H1 (cell line): Measurements from ENCODE around the gene HOMER2. TPM values are rescaled to one million over a fixed set of nuclear protein-coding genes. Genes with fewer than 3 reads are reported as not detected.

ENCODE experiments used
- CTCF ChIA-PET: fragments of 300-600 bp; sonication (Branson Sonifier 250); formaldehyde crosslinking; loops from one replicate; lab custom pipeline; 2021; ENCODE audit not compliant: partially characterized antibody; lab: Charles Lee
- POLR2A ChIA-PET: fragments of 300-600 bp; sonication (Branson Sonifier 250); formaldehyde crosslinking; loops from one replicate; lab custom pipeline; 2021; ENCODE audit warnings: inconsistent platforms; ENCODE audit not compliant: partially characterized antibody; lab: Charles Lee
- DNase-seq, 2 experiments: peaks; one replicate each; pipeline versions ENCODE4 v3.0.0 to v3.0.0-alpha.2; 2010 to 2022; ENCODE audit warnings: low spot score in 2 of 2, low read depth in 1 of 2, mixed read lengths in 1 of 2
- FAIRE-seq: peaks from 2 replicates; lab custom pipeline; 2011; peaks lifted over from hg19 to GRCh38; lab: Jason Lieb, UNC
- H2AFZ ChIP-seq: 2 replicates; pipeline ENCODE4 v1.8.1; 2012; ENCODE audit warnings: low read length, inconsistent platforms
- H2AK5ac ChIP-seq: 2 replicates; pipeline ENCODE4 v1.6.1; 2013; ENCODE audit warnings: low read depth, low read length
- H2BK120ac ChIP-seq: replicated peaks from 2 replicates; pipeline ENCODE3; 2013; ENCODE audit warnings: low read depth, low read length, inconsistent platforms
- H2BK12ac ChIP-seq: 2 replicates; pipeline ENCODE4 v1.6.1; 2013; ENCODE audit warnings: low read depth, low read length
- H2BK15ac ChIP-seq: 2 replicates; pipeline ENCODE4 v1.6.1; 2013; ENCODE audit warnings: low read length
- H2BK20ac ChIP-seq: 2 replicates; pipeline ENCODE4 v1.6.1; 2013; ENCODE audit warnings: low read length
- H2BK5ac ChIP-seq: 2 replicates; pipeline ENCODE4 v1.6.1; 2013; ENCODE audit warnings: low read depth, low read length
- H3K14ac ChIP-seq: 2 replicates; pipeline ENCODE4 v1.6.1; 2013; ENCODE audit warnings: inconsistent platforms; ENCODE audit not compliant: insufficient read length
- H3K18ac ChIP-seq: 2 replicates; pipeline ENCODE4 v1.6.1; 2013; ENCODE audit warnings: low read length; ENCODE audit errors: extremely low read depth
- H3K23ac ChIP-seq: 2 replicates; pipeline ENCODE4 v1.6.1; 2013; ENCODE audit warnings: inconsistent platforms; ENCODE audit not compliant: insufficient read length
- H3K23me2 ChIP-seq: 2 replicates; pipeline ENCODE4 v1.6.1; 2013; ENCODE audit warnings: low read depth, low read length
- H3K27ac ChIP-seq: 2 replicates; pipeline ENCODE4 v1.6.1; 2011; ENCODE audit warnings: low read depth, low read length, inconsistent platforms
- H3K27me3 ChIP-seq, 4 experiments: replicated peaks in 1 of 4; 1 replicate in 1 of 4; 2 replicates in 3 of 4; pipeline versions ENCODE4 v1.6.1 to v1.8.1; 2011 to 2013; ENCODE audit warnings: low read length in 3 of 4, mild to moderate bottlenecking in 3 of 4, inconsistent platforms in 2 of 4, mixed read lengths in 2 of 4, moderate library complexity in 1 of 4; ENCODE audit not compliant: control insufficient read depth in 3 of 4, insufficient read depth in 3 of 4; ENCODE audit errors: extremely low read depth in 1 of 4
- H3K36me3 ChIP-seq, 4 experiments: 2 replicates each; pipeline versions ENCODE4 v1.6.1 to v1.8.1; 2011 to 2013; ENCODE audit warnings: mild to moderate bottlenecking in 4 of 4, low read length in 3 of 4, moderate library complexity in 2 of 4, control low read depth in 1 of 4, inconsistent platforms in 1 of 4; ENCODE audit not compliant: insufficient read depth in 4 of 4, control insufficient read depth in 2 of 4
- H3K4ac ChIP-seq: replicated peaks from 2 replicates; pipeline ENCODE3; 2013; ENCODE audit warnings: low read length, low read depth, mixed read lengths, inconsistent platforms; ENCODE audit not compliant: insufficient read length
- H3K4me1 ChIP-seq, 4 experiments: replicated peaks in 1 of 4; 1 replicate in 1 of 4; 2 replicates in 3 of 4; pipeline versions ENCODE4 v1.6.1 to v1.8.1; 2011 to 2013; ENCODE audit warnings: low read length in 3 of 4, inconsistent platforms in 2 of 4, mixed read lengths in 1 of 4; ENCODE audit not compliant: insufficient read depth in 4 of 4, control insufficient read depth in 3 of 4
- H3K4me2 ChIP-seq, 2 experiments: 2 replicates each; pipeline versions ENCODE4 v1.6.1 to v1.8.1; 2011 to 2013; ENCODE audit warnings: low read depth in 2 of 2, low read length in 2 of 2, control low read depth in 1 of 2, inconsistent platforms in 1 of 2, mild to moderate bottlenecking in 1 of 2; ENCODE audit not compliant: insufficient read depth in 1 of 2
- H3K4me3 ChIP-seq, 4 experiments: fragments of 200-600, 300-600 bp in 1 of 4; sonication (generic), shearing (Covaris generic), sonication (Bioruptor Twin) in 1 of 4; 2 replicates each; pipeline versions ENCODE4 v1.5.1 to v1.8.1; 2011 to 2016; ENCODE audit warnings: low read length in 4 of 4, low read depth in 3 of 4, control low read depth in 2 of 4, inconsistent platforms in 2 of 4, mild to moderate bottlenecking in 2 of 4, mixed read lengths in 1 of 4, moderate library complexity in 1 of 4; ENCODE audit not compliant: insufficient read depth in 2 of 4; ENCODE audit errors: extremely low read depth in 1 of 4
- H3K56ac ChIP-seq: replicated peaks from 2 replicates; pipeline ENCODE3; 2013; ENCODE audit warnings: low read depth, mild to moderate bottlenecking, mixed read lengths, low read length, inconsistent platforms; ENCODE audit not compliant: insufficient read length
- H3K79me1 ChIP-seq: 2 replicates; pipeline ENCODE4 v1.6.1; 2013; ENCODE audit warnings: low read depth, low read length, control low read depth
- H3K79me2 ChIP-seq, 2 experiments: 2 replicates each; pipeline versions ENCODE4 v1.6.1 to v1.8.1; 2012 to 2013; ENCODE audit warnings: low read length in 2 of 2, mild to moderate bottlenecking in 2 of 2, inconsistent platforms in 1 of 2; ENCODE audit not compliant: insufficient read depth in 2 of 2, control insufficient read depth in 1 of 2
- H3K9ac ChIP-seq, 4 experiments: replicated peaks in 1 of 4; 1 replicate in 1 of 4; 2 replicates in 3 of 4; pipeline versions ENCODE4 v1.6.1 to v1.8.1; 2011 to 2013; ENCODE audit warnings: low read depth in 3 of 4, low read length in 3 of 4, control low read depth in 2 of 4, mild to moderate bottlenecking in 2 of 4, moderate library complexity in 2 of 4, inconsistent platforms in 1 of 4; ENCODE audit errors: extremely low read depth in 1 of 4
- H3K9me3 ChIP-seq, 2 experiments: 2 replicates each; pipeline versions ENCODE4 v1.6.1 to v1.8.1; 2012 to 2013; ENCODE audit warnings: mild to moderate bottlenecking in 2 of 2, moderate library complexity in 2 of 2, control low read depth in 1 of 2, inconsistent platforms in 1 of 2, low read depth in 1 of 2, low read length in 1 of 2, mixed read lengths in 1 of 2; ENCODE audit not compliant: insufficient read depth in 2 of 2
- H4K20me1 ChIP-seq, 2 experiments: replicated peaks in 1 of 2; 2 replicates each; pipeline versions ENCODE3 to v1.8.1; 2011 to 2013; ENCODE audit warnings: inconsistent platforms in 2 of 2, low read length in 2 of 2, mild to moderate bottlenecking in 1 of 2; ENCODE audit not compliant: insufficient read depth in 2 of 2, control insufficient read depth in 1 of 2
- H4K5ac ChIP-seq: 2 replicates; pipeline ENCODE4 v1.6.1; 2013; ENCODE audit warnings: low read length, low read depth, mixed read lengths, inconsistent platforms; ENCODE audit not compliant: insufficient read length
- H4K8ac ChIP-seq: 2 replicates; pipeline ENCODE4 v1.8.0; 2013; ENCODE audit warnings: mild to moderate bottlenecking, moderate library complexity, low read length, inconsistent platforms; ENCODE audit not compliant: insufficient read depth; ENCODE audit errors: extremely low read depth
- H4K91ac ChIP-seq: replicated peaks from 2 replicates; pipeline ENCODE3; 2013; ENCODE audit warnings: low read length, mixed read lengths, inconsistent platforms; ENCODE audit not compliant: insufficient read length
- RBBP5 ChIP-seq: IDR thresholded peaks from 2 replicates; pipeline ENCODE4 v1.7.1; 2012; ENCODE audit warnings: low read depth, mild to moderate bottlenecking, inconsistent platforms, low read length, moderate library complexity, borderline replicate concordance
- WGBS, 2 experiments: shearing (Covaris generic) in 1 of 2; methylation state at CpG; one replicate each; pipeline versions ENCODE4 v1.1.6 to v1.1.7; 2013 to 2015; ENCODE audit warnings: low lambda C conversion rate in 2 of 2, mixed read lengths in 2 of 2, inconsistent platforms in 1 of 2, low coverage in 1 of 2, missing lambda C conversion rate in 1 of 2; ENCODE audit not compliant: insufficient replicate concordance in 2 of 2, insufficient coverage in 1 of 2, insufficient read length in 1 of 2; ENCODE audit errors: extremely low coverage in 1 of 2, missing lambda C conversion rate in 1 of 2; 5-methylcytosine and 5-hydroxymethylcytosine counted together
- polyA plus RNA-seq, 7 experiments: library from polyadenylated mRNA; depleted of rRNA in 3 of 7; stranded (reverse) in 5 of 7; unstranded in 2 of 7; fragments of >200 nt in 5 of 7; fragments of 200-250 nt in 2 of 7; gene quantifications; 1 replicate in 5 of 7; 2 replicates in 1 of 7; 4 replicates in 1 of 7; pipeline versions ENCODE4 v1.2.1 to v1.2.3, GENCODE V29; 2011 to 2013; ENCODE audit warnings: missing spikeins in 2 of 7, mixed read lengths in 2 of 7
- total RNA-seq: library from RNA; stranded (reverse); fragmentation: NEBNext Ultra II Directional; extraction: Animal tissue kit (Norgen Biotek cat#: 25700); gene quantifications from 2 replicates; pipeline ENCODE4 v1.2.1, GENCODE V29; 2021

HOMER2 gene
- total and polyA plus RNA-seq, 2 of the 8 experiments (the other 6 are each of a cell fraction or from before 2014, with no cell fraction given), result 12.5 to 27.6 TPM

DNA sequence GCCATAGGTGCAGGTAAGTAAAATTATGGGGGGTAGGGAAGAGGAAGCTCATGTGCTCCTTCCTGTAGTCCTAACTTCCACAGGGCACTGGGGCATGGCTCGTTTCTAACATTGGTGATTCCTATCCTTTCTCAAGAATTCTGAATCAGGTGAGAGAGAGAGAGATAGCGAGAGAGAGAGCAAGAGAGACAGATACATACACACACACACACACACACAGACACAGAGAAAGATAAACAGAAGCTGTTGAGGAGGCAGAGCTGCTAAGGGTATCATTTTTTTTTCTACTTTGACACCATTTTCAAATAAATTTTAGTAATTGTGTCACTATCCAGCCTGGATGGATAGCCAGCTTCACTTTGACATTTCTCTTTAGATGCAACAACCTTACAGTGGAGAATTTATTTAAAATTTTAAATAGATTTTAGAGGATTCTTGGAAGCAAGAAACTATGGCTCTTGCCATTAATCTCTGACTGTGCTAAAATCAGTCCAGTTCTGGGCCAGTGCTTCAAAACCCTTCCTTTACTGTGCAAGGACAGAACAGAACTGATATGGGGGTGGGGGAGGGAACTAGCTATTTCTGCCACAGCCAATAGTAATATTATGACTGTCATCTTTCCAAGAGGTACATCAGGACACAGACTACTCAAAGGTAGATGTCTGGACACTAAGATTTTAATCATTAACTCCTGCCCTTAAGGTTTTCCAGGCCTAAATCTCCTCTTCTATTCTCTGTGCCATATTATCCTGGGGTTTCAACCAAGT is 18.9 kb upstream of the HOMER2 start:
- H2BK5ac ChIP-seq, result no peak overlapping the region
- no peak for TF ChIP-seq RBBP5
- H3K9ac ChIP-seq, result no peak overlapping the region
- no peak overlapping the region for H4K8ac ChIP-seq
- H4K91ac ChIP-seq, result no peak overlapping the region
- H4K5ac ChIP-seq, result no peak overlapping the region
- H3K27me3 ChIP-seq, result no peaks in the 10 kb centered on the region
- no peak for DNase-seq
- H3K79me1 ChIP-seq, result no peaks in the 10 kb centered on the region
- no peak overlapping the region for H3K14ac ChIP-seq
- no peaks in the 10 kb centered on the region for H3K4me1 ChIP-seq
- H2BK12ac ChIP-seq, result no peak overlapping the region
- H2AFZ ChIP-seq, result no peak overlapping the region
- ChIA-PET CTCF (interaction anchor here (0.7 to 2.4 kb wide), 7 partner anchors 11 to 122 kb away, joined by 3 to 13 read pairs (median 3); no protein-coding TSS in a partner anchor), POLR2A (interaction anchor here (0.7 to 1.8 kb wide), 2 partner anchors 14 kb away, joined by 3 read pairs; partner anchors contain the start of gene RAMAC)
- no peak overlapping the region for H2BK15ac ChIP-seq
- H3K27ac ChIP-seq, result no peak overlapping the region
- peaks cover 0 to 3% of the 10 kb centered on the region in 2 experiments for H4K20me1 ChIP-seq
- no peak for FAIRE-seq
- no peaks in the 10 kb centered on the region for H3K79me2 ChIP-seq
- no peak overlapping the region for H2BK120ac ChIP-seq
- H3K18ac ChIP-seq, result no peak overlapping the region
- 58% methylated on average over 2 of the region's 2 CpGs; no CpG with 5 or more reads in 1 of the 2 experiments for WGBS, 2 experiments
- no peak overlapping the region for H3K4me2 ChIP-seq
- no peaks in the 10 kb centered on the region for H3K9me3 ChIP-seq
- H3K23ac ChIP-seq, result no peak overlapping the region
- H2BK20ac ChIP-seq, result no peak overlapping the region
- no peaks in the 10 kb centered on the region for H3K36me3 ChIP-seq
- no peaks in the 10 kb centered on the region for H3K23me2 ChIP-seq
- no peak overlapping the region for H3K56ac ChIP-seq
- H3K4me3 ChIP-seq, result no peak overlapping the region
- H3K4ac ChIP-seq, result no peak overlapping the region
- H2AK5ac ChIP-seq, result no peak overlapping the region
